Muscle layer of duodenum (tissue), 2 donors: ENCODE data around the gene CD163L1.
"Not testable (repeated sequence)": the region's sequence is repeated elsewhere in the genome, so short reads cannot be mapped to it uniquely, and the experiment has no call there.

Experiments
- H3K27ac ChIP-seq: one replicate; pipeline ENCODE4 v1.7.0; 2013; ENCODE audit warnings: mild to moderate bottlenecking, low read length
- H3K27me3 ChIP-seq: one replicate; pipeline ENCODE4 v1.7.0; 2013; ENCODE audit warnings: low read depth, mild to moderate bottlenecking, control low read depth, low read length
- H3K36me3 ChIP-seq, 2 donors: one replicate each; pipeline ENCODE4 v1.7.0; 2013; ENCODE audit warnings: low read length in 2 of 2, control low read depth in 1 of 2, mild to moderate bottlenecking in 1 of 2; ENCODE audit not compliant: insufficient read depth in 2 of 2, control insufficient read depth in 1 of 2
- H3K4me1 ChIP-seq, 2 donors: one replicate each; pipeline ENCODE4 v1.7.0; 2013; ENCODE audit warnings: low read length in 2 of 2, mild to moderate bottlenecking in 2 of 2, control low read depth in 1 of 2, moderate library complexity in 1 of 2; ENCODE audit not compliant: insufficient read depth in 2 of 2, control insufficient read depth in 1 of 2
- H3K4me3 ChIP-seq, 2 donors: one replicate each; pipeline ENCODE4 v1.7.0; 2013; ENCODE audit warnings: low read length in 2 of 2, low read depth in 1 of 2, mild to moderate bottlenecking in 1 of 2
- H3K9me3 ChIP-seq, 2 donors: one replicate each; pipeline ENCODE4 v1.7.0; 2013; ENCODE audit warnings: low read length in 2 of 2, control low read depth in 1 of 2, mild to moderate bottlenecking in 1 of 2; ENCODE audit not compliant: control insufficient read depth in 1 of 2
- donor health status: healthy.

CD163L1 gene

GRCh38 chr12:7354529-7354928, 89.4 kb downstream of the CD163L1 start:
- Histone ChIP-seq H3K4me1 (no peaks in the 10 kb centered on the region), H3K4me3 (no peak overlapping the region), H3K27ac (no peak overlapping the region), H3K9me3 (no peaks in the 10 kb centered on the region), H3K27me3 (no peaks in the 10 kb centered on the region), H3K36me3 (no peaks in the 10 kb centered on the region)

DNA sequence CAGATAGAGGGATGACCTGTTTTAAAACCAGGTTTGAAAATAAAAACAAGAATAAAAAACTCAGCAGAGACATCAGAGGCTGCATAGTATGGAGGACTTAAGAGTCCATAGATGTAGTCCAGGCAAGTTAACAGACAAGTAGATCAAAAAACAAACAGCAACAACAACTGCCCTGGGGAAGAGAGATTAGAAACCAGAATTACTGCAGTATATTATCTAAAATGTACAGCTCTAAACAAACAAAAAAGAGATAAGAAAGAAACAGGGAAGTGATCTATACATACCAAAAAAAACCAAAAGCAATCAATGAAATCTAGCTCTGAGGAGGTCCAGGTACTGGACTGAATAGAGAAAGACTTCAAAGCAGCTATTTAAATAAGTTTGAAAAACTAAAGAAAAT, 91.3 kb downstream of the CD163L1 start:
- Histone ChIP-seq H3K27me3 (no peaks in the 10 kb centered on the region), H3K9me3 (no peaks in the 10 kb centered on the region), H3K36me3 (no peaks in the 10 kb centered on the region), H3K4me3 (no peak overlapping the region), H3K4me1 (no peaks in the 10 kb centered on the region), H3K27ac (no peak overlapping the region)

DNA sequence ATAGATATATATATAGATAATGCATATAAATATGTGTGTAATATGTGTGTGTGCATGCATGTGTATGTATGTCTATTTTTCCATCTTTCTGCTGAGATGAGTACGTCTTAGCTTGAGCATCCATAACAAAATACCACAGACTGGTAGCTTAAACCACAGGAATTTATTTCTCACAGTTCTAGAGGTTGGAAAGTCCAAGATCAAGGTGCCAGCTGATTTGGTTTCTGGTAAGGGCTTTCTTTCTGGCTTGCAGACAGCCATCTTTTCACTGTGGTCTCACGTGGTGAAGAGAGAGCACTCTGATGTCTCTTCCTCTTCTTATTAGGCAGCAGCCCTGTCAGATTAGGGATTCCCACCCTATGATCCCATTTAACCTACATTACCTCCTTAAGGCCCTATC, 92.8 kb downstream of the CD163L1 start:
- Histone ChIP-seq H3K4me3 (no peak overlapping the region), H3K27ac (no peak overlapping the region), H3K9me3 (no peaks in the 10 kb centered on the region), H3K27me3 (no peaks in the 10 kb centered on the region), H3K36me3 (no peaks in the 10 kb centered on the region), H3K4me1 (no peaks in the 10 kb centered on the region)

DNA sequence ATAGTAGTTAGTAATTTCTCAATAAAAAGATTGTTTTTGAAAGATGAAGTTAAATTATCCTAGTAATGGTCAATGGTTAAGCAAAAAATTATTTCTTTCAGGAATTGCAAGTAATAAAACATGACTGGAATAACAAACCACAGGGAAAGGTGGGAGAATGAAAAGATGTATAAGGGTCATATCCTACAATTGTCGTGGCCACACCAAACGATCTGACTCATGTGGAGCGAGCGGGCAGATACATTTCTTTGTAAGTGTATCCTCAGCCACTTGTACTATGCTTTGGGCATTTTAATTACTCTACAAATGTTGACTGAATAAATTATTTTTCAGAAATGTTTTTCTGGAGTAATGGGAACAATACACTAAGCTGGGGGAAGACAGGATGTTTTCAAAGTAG, 94.5 kb downstream of the CD163L1 start:
- H3K4me3 ChIP-seq = no peak overlapping the region
- H3K9me3 ChIP-seq = peaks cover 0 to 8% of the 10 kb centered on the region in 2 donors

GRCh38 chr12:7346551-7347225, 97.3 kb downstream of the CD163L1 start:
- Histone ChIP-seq H3K4me1 (no peaks in the 10 kb centered on the region), H3K27ac (no peak overlapping the region), H3K36me3 (no peaks in the 10 kb centered on the region), H3K9me3 (peaks cover 0 to 11% of the 10 kb centered on the region in 2 donors), H3K4me3 (no peak overlapping the region), H3K27me3 (no peaks in the 10 kb centered on the region)

More for the DNA sequence above, 94.5 kb downstream of the CD163L1 start:
- H3K4me1 ChIP-seq = no peaks in the 10 kb centered on the region
- H3K36me3 ChIP-seq = no peaks in the 10 kb centered on the region
- H3K27ac ChIP-seq = no peak overlapping the region
- no peaks in the 10 kb centered on the region for H3K27me3 ChIP-seq

- Histone ChIP-seq H3K4me3 (peak overlapping the region in 1 of 2 donors; percentile 10), H3K36me3 (no peaks in the 10 kb centered on the region)
Measured at GRCh38 chr12:7344833-7345606, 98.9 kb downstream of the CD163L1 start.

GRCh38 chr12:7339675-7340074, 104.3 kb downstream of the CD163L1 start:
- no peak overlapping the region for H3K4me3 ChIP-seq

More at GRCh38 chr12:7344833-7345606, 98.9 kb downstream of the CD163L1 start:
- Histone ChIP-seq H3K27me3 (no peaks in the 10 kb centered on the region), H3K4me1 (no peaks in the 10 kb centered on the region), H3K9me3 (peaks cover 0 to 11% of the 10 kb centered on the region in 2 donors), H3K27ac (no peak overlapping the region)

GRCh38 chr12:7337790-7338189, 106.2 kb downstream of the CD163L1 start:
- H3K27ac ChIP-seq, H3K4me3 ChIP-seq, H3K9me3 ChIP-seq, H3K4me1 ChIP-seq, H3K27me3 ChIP-seq, H3K36me3 ChIP-seq: not testable (repeated sequence)

More at GRCh38 chr12:7339675-7340074, 104.3 kb downstream of the CD163L1 start:
- Histone ChIP-seq H3K36me3 (no peaks in the 10 kb centered on the region), H3K27ac (no peak overlapping the region), H3K4me1 (no peaks in the 10 kb centered on the region), H3K27me3 (no peaks in the 10 kb centered on the region), H3K9me3 (peaks cover 0 to 6% of the 10 kb centered on the region in 2 donors)

DNA sequence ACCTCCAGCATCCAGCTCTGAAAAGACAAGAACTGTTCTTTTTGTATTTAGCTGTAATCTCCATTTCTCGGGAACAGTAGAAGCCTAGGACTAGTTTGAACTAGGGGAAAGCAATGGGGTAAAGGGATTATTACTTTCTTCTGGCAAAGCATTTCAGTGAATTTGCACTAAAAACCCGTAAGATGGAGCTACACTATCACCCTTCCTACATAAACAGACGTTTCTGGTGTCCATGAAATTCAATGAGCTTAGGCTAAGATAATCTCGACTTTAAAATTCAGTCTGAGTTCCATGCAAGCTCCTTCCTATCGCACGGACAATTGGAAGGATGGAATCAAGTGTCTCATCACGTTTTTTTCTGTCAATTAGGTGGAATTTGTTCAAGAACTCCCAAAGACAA, 116.0 kb downstream of the CD163L1 start:
- Histone ChIP-seq H3K27me3 (no peaks in the 10 kb centered on the region), H3K9me3 (no peaks in the 10 kb centered on the region), H3K27ac (no peak overlapping the region), H3K4me3 (no peak overlapping the region), H3K36me3 (no peaks in the 10 kb centered on the region), H3K4me1 (no peaks in the 10 kb centered on the region)

GRCh38 chr12:7324176-7324575, 119.8 kb downstream of the CD163L1 start:
- H3K36me3 ChIP-seq = no peaks in the 10 kb centered on the region
- H3K27ac ChIP-seq = no peak overlapping the region
- H3K4me1 ChIP-seq = no peaks in the 10 kb centered on the region
- no peak overlapping the region for H3K4me3 ChIP-seq
- H3K9me3 ChIP-seq = no peaks in the 10 kb centered on the region
- H3K27me3 ChIP-seq = no peaks in the 10 kb centered on the region

DNA sequence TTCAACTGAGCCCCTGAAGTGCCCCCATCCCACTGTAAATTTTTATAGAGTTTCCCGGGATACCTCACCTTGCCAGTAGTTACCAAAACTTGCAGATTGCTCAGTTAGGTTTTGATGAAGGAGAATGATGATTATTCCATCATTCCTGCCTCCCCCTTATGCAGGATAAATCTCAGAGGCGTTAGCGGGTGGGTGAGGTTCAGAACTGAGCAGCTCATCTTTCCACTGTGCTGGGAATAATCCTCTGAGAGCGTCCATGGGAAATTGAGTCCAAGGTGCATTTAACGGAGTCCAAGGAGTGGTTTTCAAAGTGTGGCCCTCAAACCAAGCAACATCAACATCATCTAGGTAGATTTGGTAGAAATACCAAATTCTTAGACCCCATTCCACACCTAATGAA, 121.4 kb downstream of the CD163L1 start:
- Histone ChIP-seq H3K27ac (no peak overlapping the region), H3K9me3 (no peaks in the 10 kb centered on the region), H3K4me1 (no peaks in the 10 kb centered on the region), H3K27me3 (no peaks in the 10 kb centered on the region), H3K4me3 (no peak overlapping the region), H3K36me3 (no peaks in the 10 kb centered on the region)
